ENCODE measurements around the gene CZIB.
"Not testable (repeated sequence)": the region's sequence is repeated elsewhere in the genome, so short reads cannot be mapped to it uniquely, and the experiment has no call there.

The CZIB gene

GRCh38 chr1:53188099-53188498 lies 32.3 kb downstream of the CZIB start:
- no peak for DNase-seq

- DNase-seq, result no peak
Measured at GRCh38 chr1:53187401-53187800, 33.0 kb downstream of the CZIB start.

GRCh38 chr1:53186533-53186932 lies 33.9 kb downstream of the CZIB start:
- no peak for DNase-seq

- DNase-seq, result not testable (repeated sequence)
Measured at GRCh38 chr1:53185955-53186297, 34.5 kb downstream of the CZIB start.

- no peak for DNase-seq
Measured at GRCh38 chr1:53183095-53183990, 37.1 kb downstream of the CZIB start.

GRCh38 chr1:53182716-53183094 lies 37.7 kb downstream of the CZIB start:
- no peak for DNase-seq

GRCh38 chr1:53182111-53182593 lies 38.3 kb downstream of the CZIB start:
- peak; percentile 19 for DNase-seq

GRCh38 chr1:53180951-53181350 lies 39.5 kb downstream of the CZIB start:
- no peak for DNase-seq

GRCh38 chr1:53180226-53180625 lies 40.2 kb downstream of the CZIB start:
- no peak for DNase-seq

GRCh38 chr1:53176452-53177208 lies 43.8 kb downstream of the CZIB start:
- DNase-seq, result no peak

- no peak for DNase-seq
Measured at GRCh38 chr1:53174971-53175913, 45.2 kb downstream of the CZIB start.

GRCh38 chr1:53172426-53173128 lies 47.9 kb downstream of the CZIB start:
- no peak for DNase-seq

GRCh38 chr1:53166912-53167311 lies 53.5 kb downstream of the CZIB start:
- DNase-seq, result no peak

- no peak for DNase-seq
Measured at GRCh38 chr1:53166366-53166765, 54.1 kb downstream of the CZIB start.

- DNase-seq, result no peak
Measured at GRCh38 chr1:53165408-53165961, 54.9 kb downstream of the CZIB start.

All from GOT3 (cell line).